Activated B cell treated with CpG ODN at 0.5 μM for 24 hours (primary cell): ENCODE measurements around the gene ANTXR2. TPM values are rescaled to one million over a fixed set of nuclear protein-coding genes. Genes with fewer than 3 reads are reported as not detected.
"Not testable (repeated sequence)": the region's sequence is repeated elsewhere in the genome, so short reads cannot be mapped to it uniquely, and the experiment has no call there.

ENCODE experiments used
- ATAC-seq: fragments of 200-7000 bp; cut with Tn5 transposase; one replicate; pipeline ENCODE4 v1.10.0; 2021; ENCODE audit warnings: low read depth, mild to moderate bottlenecking, moderate library complexity
- CTCF ChIA-PET: fragments of 350-600 bp; sonication (Branson Sonifier 250); formaldehyde crosslinking; loops from one replicate; lab custom pipeline; 2021; ENCODE audit warnings: antibody characterized with exemption; lab: Charles Lee
- POLR2A ChIA-PET: fragments of 350-600 bp; sonication (Branson Sonifier 250); formaldehyde crosslinking; loops from one replicate; lab custom pipeline; 2021; ENCODE audit warnings: antibody characterized with exemption; lab: Charles Lee
- DNase-seq: peaks from one replicate; pipeline ENCODE4 v3.0.0; 2022
- H3K27ac Mint-ChIP-seq: one replicate; pipeline ENCODE4 v1.8.0; 2020; ENCODE audit warnings: mixed read lengths
- H3K27me3 Mint-ChIP-seq: one replicate; pipeline ENCODE4 v1.8.0; 2021; ENCODE audit warnings: mixed read lengths
- H3K36me3 Mint-ChIP-seq: one replicate; pipeline ENCODE4 v1.8.0; 2021; ENCODE audit warnings: low read depth, mixed read lengths
- H3K4me1 Mint-ChIP-seq: one replicate; pipeline ENCODE4 v1.8.0; 2021; ENCODE audit warnings: mixed read lengths
- H3K4me3 Mint-ChIP-seq: one replicate; pipeline ENCODE4 v1.8.0; 2020; ENCODE audit warnings: mild to moderate bottlenecking, mixed read lengths
- H3K9me3 Mint-ChIP-seq: one replicate; pipeline ENCODE4 v1.8.0; 2020; ENCODE audit warnings: mixed read lengths
- intact Hi-C: fragments of 100-400 bp; cut with micrococcal nuclease; formaldehyde crosslinking; loops from one replicate; pipeline ENCODE4 v1.15.1; 2024
- total RNA-seq: library from RNA; stranded (reverse); gene quantifications from 2 replicates; pipeline ENCODE4 v1.2.3, GENCODE V29; 2022
- TF ChIP-seq, protein P1 (sequence below): fragments of 200-600 bp; IDR thresholded peaks from one replicate; pipeline ENCODE4 v1.8.0; 2022; ENCODE audit warnings: antibody characterized with exemption, mild to moderate bottlenecking

ANTXR2 gene
- 14.2 and 19.6 TPM in 2 replicates for total RNA-seq

GRCh38 chr4:80072744-80073472 lies at the start of gene ANTXR2:
ANTXR2 (minus strand) TSS chr4:80073229; CDS start chr4:80072560, 669 bp downstream.
- peak; percentile 73 for DNase-seq
- no peaks in the 10 kb centered on the region for H3K27me3 Mint-ChIP-seq
- H3K4me3 Mint-ChIP-seq: peak within 1 kb of the TSS; percentile 94
- H3K9me3 Mint-ChIP-seq: no peaks in the 10 kb centered on the region
- ChIA-PET CTCF (interaction anchor here (0.8 to 3.1 kb wide), 9 partner anchors 13 to 130 kb away, joined by 3 to 17 read pairs (median 7); no protein-coding TSS in a partner anchor), POLR2A (interaction anchor here (0.7 to 4.6 kb wide), 11 partner anchors 10 to 839 kb away, joined by 3 to 36 read pairs (median 5); no protein-coding TSS in a partner anchor)
- peaks cover 56% of the 10 kb centered on the region for H3K4me1 Mint-ChIP-seq
- intact Hi-C loops: loop anchor here (1.0 to 10.0 kb wide), 9 partner anchors 15 to 1298 kb away; partner anchors contain the start of genes BMP2K and PAQR3
- peak; percentile 78 for ATAC-seq
- peak within 1 kb of the TSS; percentile 97 for H3K27ac Mint-ChIP-seq
- peaks cover 26% of the 10 kb centered on the region for H3K36me3 Mint-ChIP-seq
- TF ChIP-seq, protein P1, sequence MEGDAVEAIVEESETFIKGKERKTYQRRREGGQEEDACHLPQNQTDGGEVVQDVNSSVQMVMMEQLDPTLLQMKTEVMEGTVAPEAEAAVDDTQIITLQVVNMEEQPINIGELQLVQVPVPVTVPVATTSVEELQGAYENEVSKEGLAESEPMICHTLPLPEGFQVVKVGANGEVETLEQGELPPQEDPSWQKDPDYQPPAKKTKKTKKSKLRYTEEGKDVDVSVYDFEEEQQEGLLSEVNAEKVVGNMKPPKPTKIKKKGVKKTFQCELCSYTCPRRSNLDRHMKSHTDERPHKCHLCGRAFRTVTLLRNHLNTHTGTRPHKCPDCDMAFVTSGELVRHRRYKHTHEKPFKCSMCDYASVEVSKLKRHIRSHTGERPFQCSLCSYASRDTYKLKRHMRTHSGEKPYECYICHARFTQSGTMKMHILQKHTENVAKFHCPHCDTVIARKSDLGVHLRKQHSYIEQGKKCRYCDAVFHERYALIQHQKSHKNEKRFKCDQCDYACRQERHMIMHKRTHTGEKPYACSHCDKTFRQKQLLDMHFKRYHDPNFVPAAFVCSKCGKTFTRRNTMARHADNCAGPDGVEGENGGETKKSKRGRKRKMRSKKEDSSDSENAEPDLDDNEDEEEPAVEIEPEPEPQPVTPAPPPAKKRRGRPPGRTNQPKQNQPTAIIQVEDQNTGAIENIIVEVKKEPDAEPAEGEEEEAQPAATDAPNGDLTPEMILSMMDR: no peak

- ATAC-seq, H3K9me3 Mint-ChIP-seq, H3K27ac Mint-ChIP-seq, DNase-seq, H3K36me3 Mint-ChIP-seq, intact Hi-C loops, H3K4me3 Mint-ChIP-seq: not testable (repeated sequence)
- Mint-ChIP-seq H3K4me1 (peaks cover 14% of the 10 kb centered on the region), H3K27me3 (peaks cover 12% of the 10 kb centered on the region)
- ChIA-PET CTCF (interaction anchor here (1.2 to 1.5 kb wide), 2 partner anchors 50 to 63 kb away, joined by 3 to 4 read pairs; no protein-coding TSS in a partner anchor), POLR2A (interaction anchor here (0.7 kb wide), 1 partner anchor 460 kb away, joined by 4 read pairs; no protein-coding TSS in a partner anchor)
Observed at GRCh38 chr4:80121815-80122214, 48.8 kb upstream of the ANTXR2 start.

DNA sequence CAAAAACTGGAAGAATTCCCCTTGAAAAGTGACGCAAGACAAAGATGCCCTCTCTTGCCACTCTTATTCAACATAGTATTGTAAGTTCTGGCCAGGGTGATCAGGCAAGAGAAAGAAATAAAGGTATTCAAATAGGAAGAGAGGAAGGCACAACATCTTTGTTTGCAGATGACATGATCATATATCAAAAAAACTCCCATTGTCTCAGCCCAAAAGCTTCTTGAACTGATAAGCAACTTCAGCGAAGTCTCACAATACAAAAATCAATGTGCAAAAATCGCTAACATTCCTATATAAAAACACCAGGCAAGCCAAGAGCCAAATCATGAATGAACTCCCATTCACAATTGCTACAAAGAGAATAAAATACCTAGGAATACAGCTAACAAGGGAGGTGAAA lies 46.6 kb upstream of the ANTXR2 start:
- peaks cover 20% of the 10 kb centered on the region for H3K27me3 Mint-ChIP-seq
- H3K27ac Mint-ChIP-seq, CTCF ChIA-PET, POLR2A ChIA-PET, H3K36me3 Mint-ChIP-seq, H3K4me3 Mint-ChIP-seq, DNase-seq, H3K9me3 Mint-ChIP-seq, ATAC-seq, H3K4me1 Mint-ChIP-seq, intact Hi-C loops: not testable (repeated sequence)

DNA sequence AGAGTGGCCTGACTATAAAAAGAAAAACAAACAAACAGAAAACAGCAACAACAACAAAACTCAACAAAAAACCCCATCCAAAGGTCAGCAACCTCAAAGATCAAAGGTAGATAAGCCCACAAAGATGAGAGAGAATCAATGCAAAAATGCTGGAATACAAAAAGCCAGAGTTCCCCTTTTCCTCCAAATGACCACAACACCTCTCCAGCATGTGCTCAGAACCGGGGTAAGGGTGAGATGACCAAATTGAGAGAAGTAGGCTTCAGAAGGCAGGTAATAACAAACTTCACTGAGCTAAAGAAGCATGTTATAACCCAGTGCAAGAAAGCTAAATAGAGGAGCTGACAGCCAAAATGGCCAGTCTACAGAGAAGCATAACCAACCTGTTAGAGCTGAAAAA lies 43.5 kb upstream of the ANTXR2 start:
- intact Hi-C loops: no loop called here
- ChIA-PET POLR2A (no interaction called here), CTCF (interaction anchor here (1.1 kb wide), 1 partner anchor 9 kb away, joined by 3 read pairs; no protein-coding TSS in a partner anchor)
- Mint-ChIP-seq H3K4me3 (no peak overlapping the region), H3K9me3 (peaks cover 6% of the 10 kb centered on the region), H3K27me3 (peaks cover 24% of the 10 kb centered on the region), H3K36me3 (peaks cover 3% of the 10 kb centered on the region), H3K4me1 (no peaks in the 10 kb centered on the region), H3K27ac (no peak overlapping the region)
- no peak for DNase-seq
- ATAC-seq: no peak
- TF ChIP-seq, protein P1: no peak

- intact Hi-C loops: no loop called here
- Mint-ChIP-seq H3K36me3 (peaks cover 3% of the 10 kb centered on the region), H3K27ac (no peak overlapping the region), H3K4me3 (no peak overlapping the region), H3K27me3 (peaks cover 24% of the 10 kb centered on the region), H3K9me3 (peaks cover 6% of the 10 kb centered on the region), H3K4me1 (no peaks in the 10 kb centered on the region)
- CTCF ChIA-PET: no interaction called here
- ATAC-seq (no peak), DNase-seq (no peak)
- POLR2A ChIA-PET: no interaction called here
- TF ChIP-seq, protein P1: no peak
Observed at GRCh38 chr4:80115368-80116181, 42.5 kb upstream of the ANTXR2 start.
